Measurements from ENCODE around the gene RANBP9.

Gene RANBP9

GRCh38 chr6:13577926-13578325 is 133.7 kb downstream of the RANBP9 start:
- Histone ChIP-seq H4K20me1 (ENCODE audit: control insufficient read depth, insufficient read depth, low read depth, low read length) (no peaks in the 10 kb centered on the region), H3K4me3 (ENCODE audit: low read length) (no peak overlapping the region), H3K4me2 (ENCODE audit: low read length) (no peak overlapping the region), H3K4me1 (ENCODE audit: control insufficient read depth, low read length) (peaks cover 18% of the 10 kb centered on the region), H3K79me2 (ENCODE audit: control insufficient read depth, low read length) (peaks cover 23% of the 10 kb centered on the region), H3K27me3 (ENCODE audit: control insufficient read depth, low read length) (no peaks in the 10 kb centered on the region), H3K27ac (ENCODE audit: low read depth, low read length) (no peak overlapping the region), H3K9me2 (replicated peaks; ENCODE audit: control insufficient read depth, low read length) (no peaks in the 10 kb centered on the region), H3F3A (ENCODE audit: control insufficient read depth, insufficient read depth) (peaks cover 5% of the 10 kb centered on the region; the same call in 1 of the 2 replicates), H3K36me3 (ENCODE audit: control insufficient read depth, low read length) (peaks cover 8% of the 10 kb centered on the region; the same call in 1 of the 2 replicates), H3K9me3 (ENCODE audit: control insufficient read depth, insufficient read depth, low read length) (no peaks in the 10 kb centered on the region)
- no peak for TF ChIP-seq EZH2phosphoT487 (IDR thresholded peaks at IDR 0.05; ENCODE audit: borderline replicate concordance, low read length)
- TF ChIP-seq, protein P1, sequence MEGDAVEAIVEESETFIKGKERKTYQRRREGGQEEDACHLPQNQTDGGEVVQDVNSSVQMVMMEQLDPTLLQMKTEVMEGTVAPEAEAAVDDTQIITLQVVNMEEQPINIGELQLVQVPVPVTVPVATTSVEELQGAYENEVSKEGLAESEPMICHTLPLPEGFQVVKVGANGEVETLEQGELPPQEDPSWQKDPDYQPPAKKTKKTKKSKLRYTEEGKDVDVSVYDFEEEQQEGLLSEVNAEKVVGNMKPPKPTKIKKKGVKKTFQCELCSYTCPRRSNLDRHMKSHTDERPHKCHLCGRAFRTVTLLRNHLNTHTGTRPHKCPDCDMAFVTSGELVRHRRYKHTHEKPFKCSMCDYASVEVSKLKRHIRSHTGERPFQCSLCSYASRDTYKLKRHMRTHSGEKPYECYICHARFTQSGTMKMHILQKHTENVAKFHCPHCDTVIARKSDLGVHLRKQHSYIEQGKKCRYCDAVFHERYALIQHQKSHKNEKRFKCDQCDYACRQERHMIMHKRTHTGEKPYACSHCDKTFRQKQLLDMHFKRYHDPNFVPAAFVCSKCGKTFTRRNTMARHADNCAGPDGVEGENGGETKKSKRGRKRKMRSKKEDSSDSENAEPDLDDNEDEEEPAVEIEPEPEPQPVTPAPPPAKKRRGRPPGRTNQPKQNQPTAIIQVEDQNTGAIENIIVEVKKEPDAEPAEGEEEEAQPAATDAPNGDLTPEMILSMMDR (IDR thresholded peaks at IDR 0.05; ENCODE audit: low read depth, low read length, poor library complexity, severe bottlenecking): no peak

GRCh38 chr6:13576017-13576416 is 135.6 kb downstream of the RANBP9 start:
- Histone ChIP-seq H3K9me3 (ENCODE audit: control insufficient read depth, insufficient read depth, low read length) (no peaks in the 10 kb centered on the region), H3K27me3 (ENCODE audit: control insufficient read depth, low read length) (no peaks in the 10 kb centered on the region), H3K36me3 (ENCODE audit: control insufficient read depth, low read length) (peaks cover 8% of the 10 kb centered on the region; the same call in 1 of the 2 replicates), H3K79me2 (ENCODE audit: control insufficient read depth, low read length) (peaks cover 23% of the 10 kb centered on the region), H3K4me3 (ENCODE audit: low read length) (peak overlapping the region; percentile 92), H3K4me1 (ENCODE audit: control insufficient read depth, low read length) (peaks cover 18% of the 10 kb centered on the region), H3F3A (ENCODE audit: control insufficient read depth, insufficient read depth) (peaks cover 5% of the 10 kb centered on the region; the same call in 1 of the 2 replicates), H3K4me2 (ENCODE audit: low read length) (peak overlapping the region; percentile 96), H4K20me1 (ENCODE audit: control insufficient read depth, insufficient read depth, low read depth, low read length) (no peaks in the 10 kb centered on the region), H3K27ac (ENCODE audit: low read depth, low read length) (no peak overlapping the region), H3K9me2 (replicated peaks; ENCODE audit: control insufficient read depth, low read length) (no peaks in the 10 kb centered on the region)
- TF ChIP-seq, protein P1 (IDR thresholded peaks at IDR 0.05; ENCODE audit: low read depth, low read length, poor library complexity, severe bottlenecking): no peak
- no peak for TF ChIP-seq EZH2phosphoT487 (IDR thresholded peaks at IDR 0.05; ENCODE audit: borderline replicate concordance, low read length)

- Histone ChIP-seq H3K27ac (ENCODE audit: low read depth, low read length) (peak overlapping the region; percentile 89), H3K9me2 (replicated peaks; ENCODE audit: control insufficient read depth, low read length) (no peaks in the 10 kb centered on the region)
Measured at GRCh38 chr6:13575377-13575775, 136.3 kb downstream of the RANBP9 start.

More at GRCh38 chr6:13575377-13575775, 136.3 kb downstream of the RANBP9 start:
- Histone ChIP-seq H3K4me1 (ENCODE audit: control insufficient read depth, low read length) (peaks cover 18% of the 10 kb centered on the region), H3F3A (ENCODE audit: control insufficient read depth, insufficient read depth) (peaks cover 5% of the 10 kb centered on the region; the same call in 1 of the 2 replicates), H3K27me3 (ENCODE audit: control insufficient read depth, low read length) (no peaks in the 10 kb centered on the region), H3K9me3 (ENCODE audit: control insufficient read depth, insufficient read depth, low read length) (no peaks in the 10 kb centered on the region), H3K4me2 (ENCODE audit: low read length) (peak overlapping the region; percentile 96), H4K20me1 (ENCODE audit: control insufficient read depth, insufficient read depth, low read depth, low read length) (no peaks in the 10 kb centered on the region), H3K36me3 (ENCODE audit: control insufficient read depth, low read length) (peaks cover 8% of the 10 kb centered on the region; the same call in 1 of the 2 replicates), H3K4me3 (ENCODE audit: low read length) (peak overlapping the region; percentile 92), H3K79me2 (ENCODE audit: control insufficient read depth, low read length) (peaks cover 23% of the 10 kb centered on the region)
- no peak for TF ChIP-seq EZH2phosphoT487 (IDR thresholded peaks at IDR 0.05; ENCODE audit: borderline replicate concordance, low read length)
- TF ChIP-seq, protein P1 (IDR thresholded peaks at IDR 0.05; ENCODE audit: low read depth, low read length, poor library complexity, severe bottlenecking): no peak

Measured in DOHH2 (cell line).